Smooth muscle cell (in vitro differentiated cells): ENCODE data around the gene ADAM10. TPM values are rescaled to one million over a fixed set of nuclear protein-coding genes. Genes with fewer than 3 reads are reported as not detected.

ENCODE experiments used
- DNase-seq: peaks from one replicate; lab custom pipeline; 2025; ENCODE audit not compliant: unreplicated experiment; lab: John Stamatoyannopoulos, UW
- H2AFZ ChIP-seq: fragments of 200-600 bp; sonication (generic); 2 replicates; pipeline ENCODE4 v1.6.0; 2016; ENCODE audit warnings: antibody characterized with exemption, low read depth, mild to moderate bottlenecking
- H3F3A ChIP-seq: fragments of 200-600 bp; sonication (generic); 2 replicates; pipeline ENCODE4 v1.6.0; 2017; ENCODE audit warnings: antibody characterized with exemption, low read depth
- H3K27ac ChIP-seq: fragments of 200-600 bp; sonication (generic); 2 replicates; pipeline ENCODE4 v1.5.1; 2016; ENCODE audit warnings: low read depth, mild to moderate bottlenecking
- H3K27me3 ChIP-seq: fragments of 200-600 bp; sonication (generic); 2 replicates; pipeline ENCODE4 v1.6.1; 2016; ENCODE audit warnings: low read depth, mild to moderate bottlenecking
- H3K36me3 ChIP-seq: fragments of 200-600 bp; sonication (generic); 2 replicates; pipeline ENCODE4 v1.5.1; 2016; ENCODE audit warnings: low read depth
- H3K4me1 ChIP-seq: fragments of 200-600 bp; sonication (generic); 2 replicates; pipeline ENCODE4 v1.5.1; 2016; ENCODE audit warnings: low read depth
- H3K4me2 ChIP-seq: fragments of 200-600 bp; sonication (generic); 2 replicates; pipeline ENCODE4 v1.6.0; 2016; ENCODE audit warnings: mild to moderate bottlenecking
- H3K4me3 ChIP-seq: fragments of 200-600 bp; sonication (generic); 2 replicates; pipeline ENCODE4 v1.5.1; 2016; ENCODE audit warnings: mild to moderate bottlenecking
- H3K79me2 ChIP-seq: fragments of 200-600 bp; sonication (generic); 2 replicates; pipeline ENCODE4 v1.6.0; 2016; ENCODE audit warnings: low read depth, mild to moderate bottlenecking
- H3K9ac ChIP-seq: fragments of 200-600 bp; sonication (generic); 2 replicates; pipeline ENCODE4 v1.6.0; 2016; ENCODE audit warnings: low read depth
- H3K9me3 ChIP-seq: fragments of 200-600 bp; sonication (generic); replicated peaks from 2 replicates; pipeline ENCODE4 v1.5.1; 2016; ENCODE audit warnings: low read depth
- H4K20me1 ChIP-seq: fragments of 200-600 bp; sonication (generic); 2 replicates; pipeline ENCODE4 v1.6.0; 2016; ENCODE audit warnings: low read depth
- CTCF ChIP-seq: fragments of 200-600 bp; sonication (generic); IDR thresholded peaks from 2 replicates; pipeline ENCODE4 v1.5.1; 2017; ENCODE audit warnings: borderline replicate concordance, mild to moderate bottlenecking, antibody characterized with exemption; ENCODE audit not compliant: insufficient read depth, poor library complexity, severe bottlenecking
- WGBS: methylation state at CpG from one replicate; pipeline ENCODE4 v1.1.7; 2016; ENCODE audit warnings: low lambda C conversion rate; 5-methylcytosine and 5-hydroxymethylcytosine counted together
- polyA plus RNA-seq: library from polyadenylated mRNA; unstranded; fragments of >200 nt; fragmentation: Nextera tagmentation; extraction: Ambion mirVana; gene quantifications from 2 replicates; pipeline ENCODE4 v1.2.1, GENCODE V29; 2016
- total RNA-seq: library from RNA; depleted of rRNA; stranded (reverse); fragments of >200 nt; gene quantifications from 2 replicates; pipeline ENCODE4 v1.2.3, GENCODE V29; 2014

The ADAM10 gene
- total and polyA plus RNA-seq, 2 experiments from 2014 or later = 168 to 200 TPM

- 98% methylated on average over 4 of the region's 4 CpGs for WGBS
- no peak for DNase-seq
Observed at GRCh38 chr15:58573270-58573669, 176.2 kb downstream of the ADAM10 start.

DNA sequence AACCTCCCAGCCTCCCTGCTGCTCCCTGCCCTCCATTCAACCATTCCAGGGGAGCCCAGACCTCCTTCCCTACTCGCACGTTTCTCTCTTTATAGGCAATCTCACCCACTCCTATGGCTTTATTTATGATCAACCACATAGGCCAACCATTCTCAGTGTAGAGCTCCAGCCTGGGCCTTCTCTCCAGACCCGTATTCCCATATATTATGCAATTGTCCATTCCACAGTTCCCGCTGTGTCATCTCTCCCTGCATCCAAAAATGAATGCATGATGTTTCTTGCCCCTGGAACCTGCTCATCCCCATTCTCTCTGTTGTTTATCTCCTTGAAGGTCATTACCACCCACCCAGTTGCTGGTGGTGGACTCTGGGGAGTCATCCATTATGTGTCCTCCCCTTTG, 177.0 kb downstream of the ADAM10 start:
- DNase-seq = no peak
- no peak overlapping the region for H3K27ac ChIP-seq
- H3F3A ChIP-seq = no peaks in the 10 kb centered on the region
- TF ChIP-seq CTCF = no peak
- WGBS = 82% methylated on average over 4 of the region's 4 CpGs
- no peaks in the 10 kb centered on the region for H3K27me3 ChIP-seq
- no peaks in the 10 kb centered on the region for H3K36me3 ChIP-seq
- H3K4me3 ChIP-seq = no peak overlapping the region
- H3K9me3 ChIP-seq = no peaks in the 10 kb centered on the region
- no peak overlapping the region for H2AFZ ChIP-seq
- no peaks in the 10 kb centered on the region for H3K4me1 ChIP-seq
- no peaks in the 10 kb centered on the region for H4K20me1 ChIP-seq
- H3K79me2 ChIP-seq = no peaks in the 10 kb centered on the region
- H3K9ac ChIP-seq = no peak overlapping the region
- no peak overlapping the region for H3K4me2 ChIP-seq

More at GRCh38 chr15:58573270-58573669, 176.2 kb downstream of the ADAM10 start:
- Histone ChIP-seq H2AFZ (no peak overlapping the region), H3F3A (no peaks in the 10 kb centered on the region), H3K27me3 (no peaks in the 10 kb centered on the region), H3K36me3 (no peaks in the 10 kb centered on the region), H4K20me1 (no peaks in the 10 kb centered on the region), H3K27ac (no peak overlapping the region), H3K4me3 (no peak overlapping the region), H3K79me2 (no peaks in the 10 kb centered on the region), H3K4me2 (no peak overlapping the region), H3K9ac (no peak overlapping the region), H3K9me3 (no peaks in the 10 kb centered on the region), H3K4me1 (no peaks in the 10 kb centered on the region)
- no peak for TF ChIP-seq CTCF

- no peak overlapping the region for H3K27ac ChIP-seq
- no peaks in the 10 kb centered on the region for H3K4me1 ChIP-seq
- no peak for TF ChIP-seq CTCF
Observed at GRCh38 chr15:58571491-58571890, 178.0 kb downstream of the ADAM10 start.

DNA sequence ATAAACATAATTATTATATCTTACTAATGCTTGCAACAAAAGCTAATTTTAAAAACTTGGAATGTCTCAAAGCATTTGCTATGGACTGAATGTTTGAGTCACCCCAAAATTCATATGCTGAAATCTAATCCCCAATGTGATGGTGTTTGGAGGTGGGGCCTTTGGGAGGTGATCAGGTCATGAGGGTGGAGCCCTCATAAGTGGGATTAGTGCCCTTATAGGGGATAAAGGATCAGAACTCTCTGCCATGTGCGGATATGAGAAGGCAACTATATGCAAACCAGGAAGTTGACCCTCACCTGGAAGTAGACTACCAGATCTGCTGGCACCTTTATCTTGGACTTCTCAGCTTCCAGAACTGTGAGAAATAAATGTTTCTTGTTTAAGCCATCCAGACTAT, 180.1 kb downstream of the ADAM10 start:
- no peak overlapping the region for H3K27ac ChIP-seq
- no peaks in the 10 kb centered on the region for H3K4me1 ChIP-seq
- no peak overlapping the region for H3K4me2 ChIP-seq
- no peaks in the 10 kb centered on the region for H3K36me3 ChIP-seq
- no peaks in the 10 kb centered on the region for H3K79me2 ChIP-seq
- no peaks in the 10 kb centered on the region for H3K27me3 ChIP-seq
- H3K9ac ChIP-seq = no peak overlapping the region
- no peak overlapping the region for H3K4me3 ChIP-seq
- H4K20me1 ChIP-seq = no peaks in the 10 kb centered on the region
- WGBS = 100% methylated on average over 1 of the region's 1 CpG
- H3F3A ChIP-seq = no peaks in the 10 kb centered on the region
- H3K9me3 ChIP-seq = no peaks in the 10 kb centered on the region
- TF ChIP-seq CTCF = no peak
- DNase-seq = no peak
- H2AFZ ChIP-seq = no peak overlapping the region

More at GRCh38 chr15:58571491-58571890, 178.0 kb downstream of the ADAM10 start:
- H3K36me3 ChIP-seq = no peaks in the 10 kb centered on the region
- no peaks in the 10 kb centered on the region for H3K79me2 ChIP-seq
- no peak overlapping the region for H2AFZ ChIP-seq
- 94% methylated on average over 6 of the region's 6 CpGs for WGBS
- no peak overlapping the region for H3K9ac ChIP-seq
- H3F3A ChIP-seq = no peaks in the 10 kb centered on the region
- H3K4me3 ChIP-seq = no peak overlapping the region
- H3K9me3 ChIP-seq = no peaks in the 10 kb centered on the region
- H3K27me3 ChIP-seq = no peaks in the 10 kb centered on the region
- DNase-seq = no peak
- H4K20me1 ChIP-seq = no peaks in the 10 kb centered on the region
- no peak overlapping the region for H3K4me2 ChIP-seq
